Adrenal gland (tissue), 5 donors: ENCODE measurements around the gene SCYGR1.

ENCODE experiments used
- CTCF ChIP-seq, 6 experiments: fragments of 450-650 bp in 4 of 6; fragments of 200-600 bp in 2 of 6; sonication (generic) in 1 of 6; IDR thresholded peaks; 1 replicate in 5 of 6; 2 replicates in 1 of 6; pipeline versions ENCODE4 v1.5.1 to v1.8.0; 2016 to 2021; ENCODE audit warnings: antibody characterized with exemption in 6 of 6, mild to moderate bottlenecking in 2 of 6, moderate library complexity in 1 of 6
- POLR2A ChIP-seq, 2 donors: fragments of 450-650 bp; IDR thresholded peaks; one replicate each; pipeline ENCODE4 v1.6.1; 2017; ENCODE audit warnings: antibody characterized with exemption in 2 of 2, mild to moderate bottlenecking in 2 of 2, moderate library complexity in 1 of 2
- donor health status: DM: no; HTN: no; CAD: no.

- TF ChIP-seq POLR2A (IDR thresholded peaks at IDR 0.05) (no peak), CTCF (IDR thresholded peaks at IDR 0.05) (no peak)
Measured at GRCh38 chr2:227402321-227402720, 14.6 kb upstream of the SCYGR1 start.
